GM19324 (cell line): ENCODE results near the gene ABLIM2.
A peak's percentile ranks its signal among the peaks of the same experiment; 100 is the strongest.

Experiments
- ATAC-seq: cut with Tn5 transposase; IDR thresholded peaks from one replicate; pipeline ENCODE4 v1.9.1; 2021; ENCODE audit warnings: mild to moderate bottlenecking, moderate library complexity; ENCODE audit not compliant: unreplicated experiment, low FRiP score

Gene ABLIM2

GRCh38 chr4:8194306-8195242 lies 36.0 kb upstream of the ABLIM2 start:
- no peak for ATAC-seq

GRCh38 chr4:8192748-8193738 lies 34.4 kb upstream of the ABLIM2 start:
- peak; percentile 74 for ATAC-seq

GRCh38 chr4:8191136-8191747 lies 32.6 kb upstream of the ABLIM2 start:
- no peak for ATAC-seq

GRCh38 chr4:8189551-8190466 lies 31.2 kb upstream of the ABLIM2 start:
- ATAC-seq: no peak

GRCh38 chr4:8188743-8189550 lies 30.3 kb upstream of the ABLIM2 start:
- no peak for ATAC-seq

GRCh38 chr4:8188085-8188484 lies 29.5 kb upstream of the ABLIM2 start:
- no peak for ATAC-seq

- ATAC-seq: no peak
Measured at GRCh38 chr4:8185930-8186329, 27.3 kb upstream of the ABLIM2 start.

GRCh38 chr4:8185295-8185694 lies 26.7 kb upstream of the ABLIM2 start:
- no peak for ATAC-seq

GRCh38 chr4:8184061-8184460 lies 25.4 kb upstream of the ABLIM2 start:
- ATAC-seq: no peak

GRCh38 chr4:8182858-8183725 lies 24.5 kb upstream of the ABLIM2 start:
- no peak for ATAC-seq

GRCh38 chr4:8182294-8182693 lies 23.7 kb upstream of the ABLIM2 start:
- ATAC-seq: no peak

- ATAC-seq: no peak
Measured at GRCh38 chr4:8181844-8182243, 23.2 kb upstream of the ABLIM2 start.

GRCh38 chr4:8181119-8181518 lies 22.5 kb upstream of the ABLIM2 start:
- no peak for ATAC-seq

- no peak for ATAC-seq
Measured at GRCh38 chr4:8180310-8181093, 21.9 kb upstream of the ABLIM2 start.

GRCh38 chr4:8179771-8180170 lies 21.2 kb upstream of the ABLIM2 start:
- ATAC-seq: no peak

GRCh38 chr4:8179074-8179473 lies 20.5 kb upstream of the ABLIM2 start:
- no peak for ATAC-seq

GRCh38 chr4:8177956-8178355 lies 19.3 kb upstream of the ABLIM2 start:
- ATAC-seq: no peak
